Astrocyte (in vitro differentiated cells and primary cell): ENCODE data around the gene COBL. TPM values are rescaled to one million over a fixed set of nuclear protein-coding genes. Genes with fewer than 3 reads are reported as not detected.

ENCODE experiments used
- DNase-seq: peaks from one replicate; pipeline ENCODE4 v3.0.0-alpha.2; 2010; ENCODE audit warnings: low read depth
- FAIRE-seq: peaks from 2 replicates; lab custom pipeline; 2011; peaks lifted over from hg19 to GRCh38; lab: Jason Lieb, UNC
- H2AFZ ChIP-seq: 2 replicates; pipeline ENCODE4 v1.6.0; 2012; ENCODE audit warnings: low read depth, low read length, inconsistent platforms
- H3K27ac ChIP-seq: 2 replicates; pipeline ENCODE4 v1.5.1; 2011; ENCODE audit warnings: low read depth, low read length, inconsistent platforms
- H3K27me3 ChIP-seq: 2 replicates; pipeline ENCODE4 v1.6.0; 2011; ENCODE audit warnings: low read length, inconsistent platforms; ENCODE audit not compliant: insufficient read depth
- H3K36me3 ChIP-seq: 2 replicates; pipeline ENCODE4 v1.5.1; 2011; ENCODE audit warnings: low read length, inconsistent platforms; ENCODE audit not compliant: insufficient read depth
- H3K4me1 ChIP-seq: 2 replicates; pipeline ENCODE4 v1.5.1; 2011; ENCODE audit warnings: low read length, inconsistent platforms; ENCODE audit not compliant: insufficient read depth
- H3K4me2 ChIP-seq: 2 replicates; pipeline ENCODE4 v1.6.0; 2012; ENCODE audit warnings: low read length, inconsistent platforms
- H3K4me3 ChIP-seq: 2 replicates; pipeline ENCODE4 v1.5.1; 2011; ENCODE audit warnings: low read depth, mild to moderate bottlenecking, low read length, inconsistent platforms; ENCODE audit not compliant: insufficient read depth
- H3K79me2 ChIP-seq: 2 replicates; pipeline ENCODE4 v1.6.0; 2012; ENCODE audit warnings: mild to moderate bottlenecking, low read length, inconsistent platforms; ENCODE audit not compliant: insufficient read depth
- H3K9ac ChIP-seq: 2 replicates; pipeline ENCODE4 v1.6.0; 2012; ENCODE audit warnings: mild to moderate bottlenecking, low read length, inconsistent platforms
- H3K9me3 ChIP-seq: 2 replicates; pipeline ENCODE4 v1.5.1; 2012; ENCODE audit warnings: low read depth, mild to moderate bottlenecking, low read length, inconsistent platforms; ENCODE audit not compliant: insufficient read depth
- H4K20me1 ChIP-seq: 2 replicates; pipeline ENCODE4 v1.6.0; 2012; ENCODE audit warnings: low read length, inconsistent platforms; ENCODE audit not compliant: insufficient read depth
- H3K27ac Mint-ChIP-seq: one replicate; pipeline ENCODE4 v1.8.0; 2021; ENCODE audit warnings: mild to moderate bottlenecking, mixed read lengths; ENCODE audit not compliant: unreplicated experiment
- H3K27me3 Mint-ChIP-seq: one replicate; pipeline ENCODE4 v1.8.0; 2021; ENCODE audit warnings: low read depth, mixed read lengths; ENCODE audit not compliant: unreplicated experiment
- H3K36me3 Mint-ChIP-seq: one replicate; pipeline ENCODE4 v1.8.0; 2021; ENCODE audit warnings: low read depth, mixed read lengths; ENCODE audit not compliant: unreplicated experiment
- H3K4me1 Mint-ChIP-seq: one replicate; pipeline ENCODE4 v1.8.0; 2021; ENCODE audit warnings: low read depth, mixed read lengths; ENCODE audit not compliant: unreplicated experiment
- H3K4me3 Mint-ChIP-seq: one replicate; pipeline ENCODE4 v1.8.0; 2021; ENCODE audit warnings: mild to moderate bottlenecking, moderate library complexity, mixed read lengths; ENCODE audit not compliant: unreplicated experiment
- H3K9me3 Mint-ChIP-seq: one replicate; pipeline ENCODE4 v1.8.0; 2021; ENCODE audit warnings: mild to moderate bottlenecking, mixed read lengths; ENCODE audit not compliant: unreplicated experiment
- EZH2 ChIP-seq: IDR thresholded peaks from 2 replicates; pipeline ENCODE4 v1.6.1; 2012; ENCODE audit warnings: mild to moderate bottlenecking, low read length, inconsistent platforms; ENCODE audit not compliant: insufficient read depth
- total RNA-seq: library from RNA; stranded (reverse); gene quantifications from 2 replicates; pipeline ENCODE4 v1.2.1, GENCODE V29; 2021
- TF ChIP-seq, protein P1 (sequence below): IDR thresholded peaks from 2 replicates; pipeline ENCODE4 v1.5.1; 2011; ENCODE audit warnings: low read depth, mild to moderate bottlenecking, inconsistent platforms, low read length, moderate library complexity; ENCODE audit not compliant: insufficient read depth

Gene COBL
- total RNA-seq, 1 donor from 2014 or later: 6.4 TPM

DNA sequence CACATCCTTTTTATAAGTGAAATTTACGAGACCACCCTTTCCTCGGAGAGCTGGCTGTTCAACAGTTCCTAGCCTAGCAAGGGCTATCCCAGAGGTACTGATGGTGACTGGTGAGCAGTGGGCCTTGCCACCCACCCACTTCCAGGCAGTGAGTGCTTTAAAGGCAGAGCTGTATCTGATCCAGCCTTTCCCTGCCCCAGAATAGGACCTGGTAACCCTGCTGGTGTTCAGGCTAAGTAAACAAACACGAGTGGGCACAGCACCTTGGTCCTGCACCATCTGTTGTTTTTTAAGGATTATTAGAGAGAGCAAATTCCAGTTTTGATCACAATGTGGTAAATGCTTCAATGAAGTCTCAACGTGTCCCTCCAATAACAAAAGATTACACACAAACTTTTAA is 75.7 kb downstream of the COBL start:
- no peaks in the 10 kb centered on the region for H3K36me3 Mint-ChIP-seq
- H4K20me1 ChIP-seq: no peaks in the 10 kb centered on the region
- DNase-seq: no peak

DNA sequence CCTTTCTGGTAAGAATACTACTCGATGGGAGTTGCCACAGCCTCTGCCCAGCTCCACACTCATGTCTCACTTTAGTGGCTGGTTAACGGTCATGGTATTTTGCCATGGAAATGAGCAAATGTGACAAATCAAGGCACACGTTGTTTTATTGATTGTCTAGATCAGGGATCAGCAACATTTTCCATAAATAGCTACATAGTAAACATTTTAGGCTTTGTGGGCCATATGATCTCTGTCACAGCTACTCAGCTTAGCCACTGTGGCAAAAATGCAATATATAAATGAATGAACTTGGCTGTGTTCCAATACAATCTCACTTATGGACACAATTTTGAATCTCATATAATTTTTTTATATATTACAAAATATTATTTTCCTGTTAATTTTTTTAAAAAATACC is 76.9 kb downstream of the COBL start:
- H3K27ac Mint-ChIP-seq: no peak overlapping the region
- FAIRE-seq: no peak
- H3K9me3 Mint-ChIP-seq: no peaks in the 10 kb centered on the region

More for the DNA sequence above, 75.7 kb downstream of the COBL start:
- no peak for FAIRE-seq
- TF ChIP-seq EZH2: no peak
- TF ChIP-seq, protein P1, sequence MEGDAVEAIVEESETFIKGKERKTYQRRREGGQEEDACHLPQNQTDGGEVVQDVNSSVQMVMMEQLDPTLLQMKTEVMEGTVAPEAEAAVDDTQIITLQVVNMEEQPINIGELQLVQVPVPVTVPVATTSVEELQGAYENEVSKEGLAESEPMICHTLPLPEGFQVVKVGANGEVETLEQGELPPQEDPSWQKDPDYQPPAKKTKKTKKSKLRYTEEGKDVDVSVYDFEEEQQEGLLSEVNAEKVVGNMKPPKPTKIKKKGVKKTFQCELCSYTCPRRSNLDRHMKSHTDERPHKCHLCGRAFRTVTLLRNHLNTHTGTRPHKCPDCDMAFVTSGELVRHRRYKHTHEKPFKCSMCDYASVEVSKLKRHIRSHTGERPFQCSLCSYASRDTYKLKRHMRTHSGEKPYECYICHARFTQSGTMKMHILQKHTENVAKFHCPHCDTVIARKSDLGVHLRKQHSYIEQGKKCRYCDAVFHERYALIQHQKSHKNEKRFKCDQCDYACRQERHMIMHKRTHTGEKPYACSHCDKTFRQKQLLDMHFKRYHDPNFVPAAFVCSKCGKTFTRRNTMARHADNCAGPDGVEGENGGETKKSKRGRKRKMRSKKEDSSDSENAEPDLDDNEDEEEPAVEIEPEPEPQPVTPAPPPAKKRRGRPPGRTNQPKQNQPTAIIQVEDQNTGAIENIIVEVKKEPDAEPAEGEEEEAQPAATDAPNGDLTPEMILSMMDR: no peak
- Mint-ChIP-seq H3K4me3 (no peak overlapping the region), H3K27ac (no peak overlapping the region), H3K4me1 (no peaks in the 10 kb centered on the region), H3K9me3 (peaks cover 3% of the 10 kb centered on the region), H3K27me3 (peaks cover 3% of the 10 kb centered on the region)
- Histone ChIP-seq H3K79me2 (no peaks in the 10 kb centered on the region), H2AFZ (no peak overlapping the region), H3K9me3 (no peaks in the 10 kb centered on the region), H3K4me3 (no peak overlapping the region), H3K36me3 (no peaks in the 10 kb centered on the region), H3K27ac (no peak overlapping the region), H3K4me1 (no peaks in the 10 kb centered on the region), H3K9ac (no peak overlapping the region), H3K4me2 (no peak overlapping the region), H3K27me3 (no peaks in the 10 kb centered on the region)

DNA sequence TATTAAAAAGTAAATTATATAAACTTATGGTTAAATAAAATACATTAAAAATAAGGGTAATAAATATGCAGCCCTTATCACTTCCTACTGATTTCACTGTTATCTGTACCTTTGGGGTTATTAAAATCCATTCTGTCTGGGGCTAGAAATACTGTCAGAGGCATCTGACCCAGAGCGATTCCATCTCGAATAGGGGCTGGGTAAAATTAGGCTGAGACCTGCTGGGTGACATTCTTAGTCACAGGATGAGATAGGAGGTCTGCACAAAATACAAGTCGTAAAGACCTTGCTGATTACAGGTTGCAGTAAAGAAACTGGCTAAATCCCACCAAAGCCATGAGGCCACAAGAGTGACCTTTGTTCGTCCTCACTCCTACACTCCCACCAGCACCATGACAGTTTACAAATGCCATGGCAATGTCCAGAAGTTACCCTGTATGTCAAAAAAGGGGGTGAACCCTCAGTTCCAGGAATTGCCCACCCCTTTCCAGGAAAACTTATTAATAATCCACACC is 77.6 kb downstream of the COBL start:
- no peak overlapping the region for H3K4me2 ChIP-seq
- no peak overlapping the region for H2AFZ ChIP-seq
- H3K36me3 ChIP-seq: no peaks in the 10 kb centered on the region
- Mint-ChIP-seq H3K36me3 (no peaks in the 10 kb centered on the region), H3K27me3 (no peaks in the 10 kb centered on the region), H3K4me3 (no peak overlapping the region), H3K9me3 (no peaks in the 10 kb centered on the region), H3K27ac (no peak overlapping the region), H3K4me1 (no peaks in the 10 kb centered on the region)
- H3K9me3 ChIP-seq: no peaks in the 10 kb centered on the region
- FAIRE-seq (no peak), DNase-seq (no peak)
- TF ChIP-seq, protein P1: no peak
- TF ChIP-seq EZH2: no peak
- no peaks in the 10 kb centered on the region for H3K27me3 ChIP-seq
- H3K9ac ChIP-seq: no peak overlapping the region
- H3K27ac ChIP-seq: no peak overlapping the region
- H3K79me2 ChIP-seq: no peaks in the 10 kb centered on the region
- no peaks in the 10 kb centered on the region for H3K4me1 ChIP-seq
- H3K4me3 ChIP-seq: no peak overlapping the region
- H4K20me1 ChIP-seq: no peaks in the 10 kb centered on the region

More for the DNA sequence above, 76.9 kb downstream of the COBL start:
- Mint-ChIP-seq H3K4me3 (no peak overlapping the region), H3K4me1 (no peaks in the 10 kb centered on the region), H3K36me3 (no peaks in the 10 kb centered on the region), H3K27me3 (no peaks in the 10 kb centered on the region)
- DNase-seq: no peak
- no peak overlapping the region for H3K9ac ChIP-seq
- H3K4me3 ChIP-seq: no peak overlapping the region
- no peak overlapping the region for H3K4me2 ChIP-seq
- H3K27ac ChIP-seq: no peak overlapping the region
- no peaks in the 10 kb centered on the region for H3K9me3 ChIP-seq
- no peaks in the 10 kb centered on the region for H3K79me2 ChIP-seq
- H3K27me3 ChIP-seq: no peaks in the 10 kb centered on the region
- TF ChIP-seq, protein P1: no peak
- TF ChIP-seq EZH2: no peak
- no peak overlapping the region for H2AFZ ChIP-seq
- no peaks in the 10 kb centered on the region for H3K4me1 ChIP-seq
- no peaks in the 10 kb centered on the region for H4K20me1 ChIP-seq
- H3K36me3 ChIP-seq: no peaks in the 10 kb centered on the region
